NCI-H2171 treated with DMSO at 0.1 percent for 48 hours (cell line): ENCODE results near the gene OR1L6.

Experiments used
- DNase-seq: peaks from one replicate; lab custom pipeline; 2025; lab: John Stamatoyannopoulos, UW

OR1L6 gene, protein sequence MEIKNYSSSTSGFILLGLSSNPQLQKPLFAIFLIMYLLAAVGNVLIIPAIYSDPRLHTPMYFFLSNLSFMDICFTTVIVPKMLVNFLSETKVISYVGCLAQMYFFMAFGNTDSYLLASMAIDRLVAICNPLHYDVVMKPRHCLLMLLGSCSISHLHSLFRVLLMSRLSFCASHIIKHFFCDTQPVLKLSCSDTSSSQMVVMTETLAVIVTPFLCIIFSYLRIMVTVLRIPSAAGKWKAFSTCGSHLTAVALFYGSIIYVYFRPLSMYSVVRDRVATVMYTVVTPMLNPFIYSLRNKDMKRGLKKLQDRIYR

DNA sequence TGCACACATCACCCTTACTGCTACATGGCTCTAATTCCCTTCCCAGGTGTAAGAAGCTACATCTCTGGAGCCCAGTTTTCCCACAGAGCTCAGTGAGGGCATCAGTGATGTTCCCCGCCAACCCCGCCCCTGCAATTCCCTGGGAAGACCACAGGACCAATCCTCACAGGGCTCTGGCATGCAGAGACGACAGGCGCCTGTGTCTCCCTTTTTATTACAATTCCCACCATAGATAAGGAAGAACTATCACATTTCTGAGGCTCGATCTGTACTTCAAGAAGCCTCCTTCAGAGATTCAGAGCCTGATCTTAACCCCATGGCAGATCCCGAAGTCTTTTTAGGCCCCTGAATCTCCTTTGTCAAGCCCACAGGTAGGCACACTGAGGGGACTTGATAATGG is at the start of gene OR1L6:
Gene OR1L6 (plus strand): TSS at position 301 of the 400 bp plus-strand sequence. CDS start 7,545 bp downstream, outside the sequence.
- no peak for DNase-seq

GRCh38 chr9:122695696-122696095 is 46.4 kb upstream of the OR1L6 start:
- DNase-seq = no peak

GRCh38 chr9:122718038-122718437 is 24.1 kb upstream of the OR1L6 start:
- DNase-seq = no peak

- DNase-seq = no peak
Measured at GRCh38 chr9:122719218-122719617, 22.9 kb upstream of the OR1L6 start.

DNA sequence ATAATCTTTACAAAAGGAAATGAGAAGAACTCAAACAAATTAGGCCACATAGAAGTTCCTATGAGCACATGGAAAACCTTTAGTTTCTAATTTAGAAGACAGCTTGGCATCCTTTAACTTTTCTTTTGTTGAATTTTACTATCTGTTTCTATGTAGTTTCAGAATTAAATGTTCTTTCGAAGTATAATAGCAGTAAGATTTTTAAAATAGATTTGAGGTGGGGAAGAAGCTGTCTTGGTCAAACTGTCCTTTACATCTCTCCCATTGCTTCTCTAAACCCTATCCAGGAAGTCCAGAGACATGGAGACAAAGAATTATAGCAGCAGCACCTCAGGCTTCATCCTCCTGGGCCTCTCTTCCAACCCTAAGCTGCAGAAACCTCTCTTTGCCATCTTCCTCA is 18.4 kb upstream of the OR1L6 start, which contains the start of gene OR1L4:
Gene OR1L4 (plus strand): TSS at position 301 of the 400 bp plus-strand sequence. CDS start 0 bp downstream, at position 301.
- DNase-seq = no peak

DNA sequence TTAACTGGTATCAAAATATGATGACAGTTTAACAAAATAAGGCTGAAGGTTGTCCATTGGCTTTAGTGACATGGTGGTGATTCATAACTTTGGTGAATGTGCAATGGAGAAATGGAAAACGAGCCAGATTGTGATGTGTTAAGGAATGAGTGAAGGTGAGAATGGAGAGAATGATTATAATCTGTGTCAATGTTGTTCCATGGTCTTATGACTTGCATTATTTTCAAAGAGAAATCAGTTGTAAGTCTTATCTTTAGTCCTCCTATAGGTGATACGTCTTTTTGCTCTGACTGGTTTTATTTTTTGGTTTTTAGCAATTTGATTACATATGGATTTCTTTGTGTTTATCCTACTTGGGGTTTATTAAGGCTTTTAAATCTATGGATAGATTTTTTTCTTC is 12.7 kb downstream of the OR1L6 start:
- no peak for DNase-seq

DNA sequence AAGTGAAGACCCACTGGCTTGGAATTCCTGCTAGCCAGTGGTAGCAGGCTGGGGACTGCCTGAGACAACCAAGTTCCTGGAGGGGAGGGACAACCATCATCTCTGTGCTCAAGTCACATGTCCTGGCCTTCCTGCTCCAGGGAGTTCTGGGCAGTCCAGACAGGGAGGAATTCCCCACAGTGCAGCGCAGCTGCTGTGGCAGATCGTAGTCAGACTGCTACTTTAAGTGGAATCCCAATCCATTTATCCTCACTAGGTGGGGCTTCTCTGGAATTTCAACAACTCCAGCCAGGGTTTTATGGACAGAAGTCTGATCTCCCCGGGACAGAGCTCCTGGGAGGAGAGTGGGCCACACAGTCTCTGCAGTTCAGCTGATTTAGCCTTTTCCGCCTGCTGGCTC is 25.7 kb downstream of the OR1L6 start:
- DNase-seq = no peak

DNA sequence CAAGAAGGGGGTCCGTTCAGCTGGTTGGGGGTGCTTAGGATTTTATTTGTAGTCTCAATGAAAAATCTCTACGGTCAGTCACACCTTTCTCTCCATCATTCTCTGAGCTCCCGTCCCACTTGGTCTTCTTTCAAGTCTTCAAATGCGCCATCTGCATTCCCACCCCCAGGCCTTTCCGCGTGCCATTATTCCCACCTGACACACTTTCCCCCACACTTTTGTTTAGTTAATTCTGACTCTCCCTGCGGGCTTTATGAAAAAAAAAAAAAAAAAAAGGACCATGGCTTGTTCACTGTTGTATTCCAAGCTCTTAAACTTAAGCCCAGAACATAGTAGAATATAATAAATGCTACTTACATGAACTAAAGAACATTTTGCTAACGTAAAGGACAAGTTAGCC is 34.9 kb downstream of the OR1L6 start:
- no peak for DNase-seq

DNA sequence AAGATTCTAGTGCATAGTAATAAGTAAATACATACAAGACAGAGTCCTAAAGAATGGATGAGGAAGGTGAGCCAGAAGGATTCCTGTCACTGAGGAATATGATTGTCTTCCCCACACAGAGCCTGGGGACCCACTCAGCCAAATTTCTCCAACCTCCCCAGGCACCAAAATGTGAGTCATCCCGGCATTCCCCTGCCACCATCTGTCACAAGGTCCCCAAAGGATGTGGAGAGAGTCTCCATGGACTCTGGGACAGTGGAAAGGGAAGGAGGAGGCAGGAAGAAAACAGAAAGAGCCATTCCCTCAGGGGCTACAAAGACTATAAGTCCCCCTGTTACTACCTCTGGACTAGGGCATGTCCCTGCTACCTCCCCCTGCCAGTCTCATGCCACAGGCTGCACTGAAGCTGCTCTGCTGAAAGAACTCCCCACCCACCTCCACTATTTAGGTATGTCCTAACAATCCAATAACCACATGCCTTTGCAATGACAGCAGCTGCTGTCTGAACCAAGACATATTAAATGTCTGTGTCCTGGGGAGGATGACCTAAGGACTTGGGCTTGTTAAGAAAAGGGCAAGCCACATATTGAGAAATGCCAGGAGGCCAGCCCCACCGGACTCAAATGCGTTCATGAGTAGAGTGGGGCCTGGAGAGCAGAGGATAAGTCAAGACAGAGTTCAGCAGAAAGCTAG is 36.0 kb downstream of the OR1L6 start:
- peak; percentile 3 for DNase-seq

DNA sequence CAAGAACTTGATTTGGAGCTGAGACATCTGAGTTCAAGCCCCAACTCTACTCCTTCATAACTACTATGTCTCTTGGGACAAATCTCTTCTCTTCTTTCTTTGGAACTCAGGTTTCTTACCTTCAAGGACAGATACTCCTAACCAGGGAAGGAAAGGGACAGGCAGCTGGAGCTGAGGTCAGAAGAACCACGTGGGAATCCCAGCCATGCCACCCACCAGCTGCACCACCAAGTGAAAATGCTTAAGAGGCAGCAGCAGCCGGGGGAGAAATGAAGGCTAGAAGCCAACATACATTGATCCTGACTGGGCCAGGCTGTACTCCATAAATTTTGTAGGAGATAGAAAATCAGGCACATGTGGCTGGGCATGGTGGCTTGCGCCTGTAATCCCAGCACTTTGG is 37.1 kb downstream of the OR1L6 start:
- no peak for DNase-seq

- no peak for DNase-seq
Measured at GRCh38 chr9:122780026-122780425, 37.9 kb downstream of the OR1L6 start.

DNA sequence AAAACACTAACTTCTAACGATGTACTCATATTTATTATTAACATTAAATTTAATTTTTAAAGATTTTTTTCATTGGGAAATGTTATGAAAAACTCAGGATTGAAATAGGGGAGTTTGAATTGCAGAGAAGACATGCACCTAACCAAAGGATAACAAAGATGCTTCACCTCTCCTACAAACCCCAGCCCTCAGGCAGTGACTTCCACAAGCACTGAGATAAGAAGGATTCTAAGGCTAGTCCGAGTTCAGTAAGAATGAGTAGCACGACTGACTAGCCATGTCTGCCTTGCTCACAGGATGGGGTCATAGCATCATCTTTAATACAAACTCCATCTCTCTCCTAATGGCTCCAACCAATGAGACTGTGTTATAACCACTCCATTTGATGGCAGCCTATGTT is 39.6 kb downstream of the OR1L6 start:
- no peak for DNase-seq

DNA sequence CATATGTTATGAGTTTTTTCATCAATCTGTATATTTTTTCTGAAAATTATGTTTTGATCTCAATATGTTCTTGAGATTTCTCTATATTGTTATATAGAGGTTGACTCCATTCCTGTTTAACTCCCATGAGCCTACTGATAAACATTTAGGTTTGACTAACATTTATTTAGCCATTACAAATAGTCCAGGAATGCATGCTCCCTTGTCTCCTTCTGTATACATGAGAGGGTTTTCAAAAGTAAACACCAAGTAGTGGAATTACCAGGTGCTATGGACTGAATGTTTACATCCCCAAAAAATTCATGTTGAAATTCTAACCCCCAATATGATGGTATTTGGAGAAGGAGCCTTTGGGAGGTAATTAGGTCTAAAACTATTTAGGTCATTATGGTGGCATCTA is 43.2 kb downstream of the OR1L6 start:
- DNase-seq = no peak

GRCh38 chr9:122786338-122786737 is 44.2 kb downstream of the OR1L6 start:
- DNase-seq = no peak

DNA sequence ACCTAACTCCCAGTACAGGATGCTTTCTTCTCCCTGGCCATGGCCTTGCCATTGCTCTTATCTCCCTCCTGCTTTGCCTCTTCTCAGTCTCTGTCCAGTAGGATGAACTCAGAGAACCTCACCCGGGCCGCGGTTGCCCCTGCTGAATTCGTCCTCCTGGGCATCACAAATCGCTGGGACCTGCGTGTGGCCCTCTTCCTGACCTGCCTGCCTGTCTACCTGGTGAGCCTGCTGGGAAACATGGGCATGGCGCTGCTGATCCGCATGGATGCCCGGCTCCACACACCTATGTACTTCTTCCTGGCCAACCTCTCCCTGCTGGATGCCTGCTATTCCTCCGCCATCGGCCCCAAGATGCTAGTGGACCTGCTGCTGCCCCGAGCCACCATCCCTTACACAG is 46.7 kb downstream of the OR1L6 start, which contains the start of gene OR5C1:
Gene OR5C1 (plus strand): TSS at position 103 of the 400 bp plus-strand sequence. CDS start 0 bp downstream, at position 103.
- DNase-seq = no peak

- DNase-seq = no peak
Measured at GRCh38 chr9:122789256-122790046, 47.3 kb downstream of the OR1L6 start.

- no peak for DNase-seq
Measured at GRCh38 chr9:122791872-122792669, 50.0 kb downstream of the OR1L6 start.

DNA sequence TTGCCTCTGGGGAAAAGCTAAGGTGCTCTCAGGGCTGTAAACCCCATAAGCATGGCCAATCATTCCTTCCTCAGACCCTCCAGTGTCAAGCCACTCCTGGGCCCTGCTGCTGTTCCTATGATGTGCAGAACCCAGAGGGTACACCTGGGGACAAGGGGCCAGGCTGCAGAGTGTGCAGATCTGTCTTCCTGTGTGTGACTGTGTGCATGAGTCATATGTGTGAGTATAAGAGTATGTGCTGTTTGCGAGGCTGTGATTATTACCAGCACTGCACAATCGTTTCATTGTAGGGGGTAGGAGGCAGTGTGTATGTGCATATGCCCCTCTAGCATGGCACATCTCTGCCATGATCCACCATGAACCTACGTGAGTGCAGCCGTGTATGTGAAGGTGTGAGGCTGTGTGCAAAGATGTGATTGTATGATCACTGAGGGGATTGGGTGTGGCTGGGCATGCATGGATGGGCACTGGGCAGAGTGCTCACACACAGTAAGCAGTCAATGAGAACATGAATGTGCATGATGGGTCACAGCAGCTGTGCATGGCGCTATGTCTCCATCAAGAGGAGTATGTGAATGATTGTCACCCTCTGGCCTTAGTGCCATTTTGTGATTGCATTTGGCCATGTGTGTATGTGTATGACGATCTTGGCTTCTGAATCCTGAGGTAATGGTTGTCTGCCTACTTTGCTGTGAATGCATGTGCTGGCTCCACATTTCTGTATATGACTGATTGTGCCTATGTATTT is 55.4 kb downstream of the OR1L6 start:
- DNase-seq = no peak
